SK-N-SH (cell line): ENCODE results near the gene SNCAIP. TPM values are rescaled to one million over a fixed set of nuclear protein-coding genes. Genes with fewer than 3 reads are reported as not detected.

Source experiments
- CTCF ChIA-PET: fragments of 300-600, 350-600 bp; formaldehyde crosslinking; extraction: SDS; loops from one replicate; lab custom pipeline; 2021; lab: Yijun Ruan, JAX
- POLR2A ChIA-PET: fragments of 350-600 bp; sonication (Branson Sonifier 250); formaldehyde crosslinking; extraction: SDS; loops from one replicate; lab custom pipeline; 2020; ENCODE audit warnings: antibody characterized with exemption, inconsistent platforms; lab: Yijun Ruan, JAX
- DNase-seq: peaks from one replicate; pipeline ENCODE4 v3.0.0; 2012
- H2AFZ ChIP-seq: fragments of 200-600 bp; sonication (generic); 2 replicates; pipeline ENCODE4 v1.8.1; 2016; ENCODE audit warnings: antibody characterized with exemption, mild to moderate bottlenecking, low read depth
- H3F3A ChIP-seq: fragments of 200-600 bp; sonication (generic); replicated peaks from 2 replicates; pipeline ENCODE3; 2016; ENCODE audit warnings: antibody characterized with exemption, mild to moderate bottlenecking; ENCODE audit not compliant: insufficient read depth
- H3K27ac ChIP-seq, 2 experiments: fragments of 200-500 bp in 1 of 2; fragments of 200-600 bp in 1 of 2; sonication (Bioruptor generic) in 1 of 2; sonication (generic), shearing (Covaris generic) in 1 of 2; 2 replicates each; pipeline versions ENCODE4 v1.5.1 to v1.6.1; 2014 to 2016; ENCODE audit warnings: low read depth in 2 of 2, inconsistent platforms in 1 of 2, low read length in 1 of 2, mild to moderate bottlenecking in 1 of 2, mixed read lengths in 1 of 2
- H3K27me3 ChIP-seq: fragments of 200-600 bp; sonication (generic), shearing (Covaris generic); 2 replicates; pipeline ENCODE4 v1.6.1; 2016; ENCODE audit warnings: mixed run types; ENCODE audit not compliant: insufficient read depth
- H3K36me3 ChIP-seq, 2 experiments: fragments of 200-500 bp in 1 of 2; fragments of 200-600 bp in 1 of 2; sonication (Bioruptor generic) in 1 of 2; sonication (generic) in 1 of 2; replicated peaks in 1 of 2; 2 replicates each; pipeline versions ENCODE3 to v1.5.1; 2014 to 2016; ENCODE audit warnings: low read length in 1 of 2, mild to moderate bottlenecking in 1 of 2; ENCODE audit not compliant: insufficient read depth in 2 of 2, control insufficient read depth in 1 of 2
- H3K4me1 ChIP-seq, 2 experiments: fragments of 200-500 bp in 1 of 2; fragments of 200-600 bp in 1 of 2; sonication (Bioruptor generic) in 1 of 2; sonication (generic), shearing (Covaris generic) in 1 of 2; 2 replicates each; pipeline versions ENCODE4 v1.5.1 to v1.6.1; 2014 to 2016; ENCODE audit warnings: low read depth in 1 of 2, low read length in 1 of 2, mixed run types in 1 of 2; ENCODE audit not compliant: insufficient read depth in 2 of 2, control insufficient read depth in 1 of 2
- H3K4me2 ChIP-seq: fragments of 200-600 bp; sonication (generic), shearing (Covaris generic); 2 replicates; pipeline ENCODE4 v1.6.1; 2017; ENCODE audit warnings: mixed run types
- H3K4me3 ChIP-seq, 2 experiments: fragments of 200-500 bp in 1 of 2; fragments of 200-600 bp in 1 of 2; sonication (Bioruptor generic) in 1 of 2; sonication (generic), shearing (Covaris generic) in 1 of 2; 2 replicates each; pipeline versions ENCODE4 v1.5.1 to v1.8.1; 2014 to 2016; ENCODE audit warnings: low read depth in 2 of 2, inconsistent platforms in 1 of 2, low read length in 1 of 2, mild to moderate bottlenecking in 1 of 2, mixed read lengths in 1 of 2, moderate library complexity in 1 of 2
- H3K79me2 ChIP-seq: fragments of 200-600 bp; sonication (generic); 2 replicates; pipeline ENCODE4 v1.8.1; 2017; ENCODE audit warnings: mild to moderate bottlenecking; ENCODE audit not compliant: insufficient read depth
- H3K9ac ChIP-seq: fragments of 200-600 bp; sonication (generic); 2 replicates; pipeline ENCODE4 v1.6.1; 2017; ENCODE audit warnings: mixed run types
- H3K9me2 ChIP-seq: fragments of 200-600 bp; sonication (generic); 2 replicates; pipeline ENCODE4 v1.6.1; 2017; ENCODE audit warnings: mixed run types
- H3K9me3 ChIP-seq: fragments of 200-600 bp; sonication (generic); 2 replicates; pipeline ENCODE4 v1.6.1; 2017; ENCODE audit warnings: mixed run types, mild to moderate bottlenecking, moderate library complexity
- H4K20me1 ChIP-seq: fragments of 200-600 bp; sonication (generic); 2 replicates; pipeline ENCODE4 v1.6.1; 2017; ENCODE audit warnings: mild to moderate bottlenecking, mixed run types; ENCODE audit not compliant: insufficient read depth
- ELF1 ChIP-seq: IDR thresholded peaks from 2 replicates; pipeline ENCODE4 v1.4.0; 2012
- EP300 ChIP-seq, 2 experiments: IDR thresholded peaks; 2 replicates each; pipeline versions ENCODE4 v1.4.0 to v1.6.1; 2012; ENCODE audit warnings: borderline replicate concordance in 1 of 2, low read depth in 1 of 2, low read length in 1 of 2
- GATA2 ChIP-seq: sonication (generic); formaldehyde crosslinking; IDR thresholded peaks from 2 replicates; pipeline ENCODE4 v1.5.0; 2020; ENCODE audit warnings: mild to moderate bottlenecking, missing genetic modification reagents
- NFIC ChIP-seq: IDR thresholded peaks from 2 replicates; pipeline ENCODE4 v1.4.0; 2012; ENCODE audit warnings: borderline replicate concordance
- POLR2AphosphoS5 ChIP-seq: IDR thresholded peaks from 2 replicates; pipeline ENCODE4 v1.6.1; 2012; ENCODE audit warnings: low read depth, low read length
- RAD21 ChIP-seq: IDR thresholded peaks from 2 replicates; pipeline ENCODE4 v1.6.1; 2012; ENCODE audit warnings: mild to moderate bottlenecking, low read length
- RXRA ChIP-seq: IDR thresholded peaks from 2 replicates; pipeline ENCODE4 v1.4.0; 2012; ENCODE audit warnings: low read depth, mild to moderate bottlenecking, borderline replicate concordance
- SIN3A ChIP-seq: IDR thresholded peaks from 2 replicates; pipeline ENCODE4 v1.6.1; 2012; ENCODE audit warnings: low read depth, mild to moderate bottlenecking, low read length, moderate library complexity, borderline replicate concordance
- SMC3 ChIP-seq: IDR thresholded peaks from 2 replicates; pipeline ENCODE4 v1.6.1; 2012; ENCODE audit warnings: low read depth, low read length, improper control_type of control experiment
- TAF1 ChIP-seq: IDR thresholded peaks from 2 replicates; pipeline ENCODE4 v1.6.1; 2012; ENCODE audit warnings: low read depth, mild to moderate bottlenecking, low read length, moderate library complexity, borderline replicate concordance
- YY1 ChIP-seq: IDR thresholded peaks from 2 replicates; pipeline ENCODE4 v1.4.0; 2012; ENCODE audit warnings: low read depth, mild to moderate bottlenecking
- WGBS: methylation state at CpG from one replicate; pipeline ENCODE4 v1.1.6; 2017; ENCODE audit warnings: low lambda C conversion rate; 5-methylcytosine and 5-hydroxymethylcytosine counted together
- polyA plus RNA-seq, 3 experiments: library from polyadenylated mRNA; depleted of rRNA; stranded (reverse); fragments of >200 nt; gene quantifications; 2 replicates each; pipeline ENCODE4 v1.2.3, GENCODE V29; 2012
- TF ChIP-seq, protein P1 (sequence below): fragments of 200-600 bp; sonication (generic); IDR thresholded peaks from 2 replicates; pipeline ENCODE4 v1.6.1; 2017; ENCODE audit warnings: antibody characterized with exemption, mild to moderate bottlenecking, moderate library complexity
- TF ChIP-seq, protein P2 (sequence below): IDR thresholded peaks from 2 replicates; pipeline ENCODE4 v1.4.0; 2012; ENCODE audit warnings: low read depth, borderline replicate concordance
- TF ChIP-seq, protein P3 (sequence below): fragments of 150-350 bp; IDR thresholded peaks from 2 replicates; pipeline ENCODE4 v1.6.1; 2016; ENCODE audit warnings: mild to moderate bottlenecking, low read depth, low read length
- TF ChIP-seq, protein P4 (sequence below): IDR thresholded peaks from 2 replicates; pipeline ENCODE4 v1.4.0; 2012; ENCODE audit warnings: low read depth
- TF ChIP-seq, protein P5 (sequence below): IDR thresholded peaks from 2 replicates; pipeline ENCODE4 v1.6.1; 2012; ENCODE audit warnings: mild to moderate bottlenecking, low read depth, low read length, moderate library complexity

Gene SNCAIP
- polyA plus RNA-seq, 1 of the 3 experiments (the other 2 are of a cell fraction): not detected

DNA sequence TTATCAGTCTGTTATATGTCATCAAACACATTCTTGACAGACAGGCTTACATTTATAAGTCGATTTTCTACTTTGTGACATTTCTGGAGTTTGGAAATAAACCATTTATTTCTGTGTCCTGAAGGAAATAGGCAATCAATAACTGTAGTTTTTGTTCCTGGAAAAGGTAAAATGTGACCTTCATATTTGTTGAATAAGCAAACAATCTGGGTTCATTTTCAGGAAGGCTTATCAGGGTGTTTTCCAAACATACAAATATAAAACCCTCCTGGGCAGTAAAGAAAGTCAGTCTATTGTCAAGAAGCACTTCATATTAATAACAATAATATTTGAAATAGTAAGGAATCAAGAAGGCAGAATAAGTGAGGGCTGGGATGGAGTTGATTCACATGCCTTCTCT, 195.0 kb downstream of the SNCAIP start:
- H3K4me2 ChIP-seq: no peak overlapping the region
- no peak for DNase-seq
- 0% methylated on average over 1 of the region's 1 CpG for whole genome bisulfite sequencing
- no peaks in the 10 kb centered on the region for H3K36me3 ChIP-seq
- no peaks in the 10 kb centered on the region for H4K20me1 ChIP-seq
- H3K9me3 ChIP-seq: no peaks in the 10 kb centered on the region
- CTCF ChIA-PET: interaction anchor here (1.9 to 18.1 kb wide), 2 partner anchors 9 to 312 kb away, joined by 10 to 226 read pairs; no protein-coding TSS in a partner anchor
- H3K9me2 ChIP-seq: no peaks in the 10 kb centered on the region
- H3F3A ChIP-seq: no peaks in the 10 kb centered on the region
- H3K9ac ChIP-seq: no peak overlapping the region
- POLR2A ChIA-PET: no interaction called here
- H3K4me1 ChIP-seq: no peaks in the 10 kb centered on the region; a peak in 2 of 4 replicates
- H3K79me2 ChIP-seq: no peaks in the 10 kb centered on the region
- no peak for TF ChIP-seq SIN3A
- TF ChIP-seq, protein P1, sequence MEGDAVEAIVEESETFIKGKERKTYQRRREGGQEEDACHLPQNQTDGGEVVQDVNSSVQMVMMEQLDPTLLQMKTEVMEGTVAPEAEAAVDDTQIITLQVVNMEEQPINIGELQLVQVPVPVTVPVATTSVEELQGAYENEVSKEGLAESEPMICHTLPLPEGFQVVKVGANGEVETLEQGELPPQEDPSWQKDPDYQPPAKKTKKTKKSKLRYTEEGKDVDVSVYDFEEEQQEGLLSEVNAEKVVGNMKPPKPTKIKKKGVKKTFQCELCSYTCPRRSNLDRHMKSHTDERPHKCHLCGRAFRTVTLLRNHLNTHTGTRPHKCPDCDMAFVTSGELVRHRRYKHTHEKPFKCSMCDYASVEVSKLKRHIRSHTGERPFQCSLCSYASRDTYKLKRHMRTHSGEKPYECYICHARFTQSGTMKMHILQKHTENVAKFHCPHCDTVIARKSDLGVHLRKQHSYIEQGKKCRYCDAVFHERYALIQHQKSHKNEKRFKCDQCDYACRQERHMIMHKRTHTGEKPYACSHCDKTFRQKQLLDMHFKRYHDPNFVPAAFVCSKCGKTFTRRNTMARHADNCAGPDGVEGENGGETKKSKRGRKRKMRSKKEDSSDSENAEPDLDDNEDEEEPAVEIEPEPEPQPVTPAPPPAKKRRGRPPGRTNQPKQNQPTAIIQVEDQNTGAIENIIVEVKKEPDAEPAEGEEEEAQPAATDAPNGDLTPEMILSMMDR: no peak
- TF ChIP-seq, protein P2, sequence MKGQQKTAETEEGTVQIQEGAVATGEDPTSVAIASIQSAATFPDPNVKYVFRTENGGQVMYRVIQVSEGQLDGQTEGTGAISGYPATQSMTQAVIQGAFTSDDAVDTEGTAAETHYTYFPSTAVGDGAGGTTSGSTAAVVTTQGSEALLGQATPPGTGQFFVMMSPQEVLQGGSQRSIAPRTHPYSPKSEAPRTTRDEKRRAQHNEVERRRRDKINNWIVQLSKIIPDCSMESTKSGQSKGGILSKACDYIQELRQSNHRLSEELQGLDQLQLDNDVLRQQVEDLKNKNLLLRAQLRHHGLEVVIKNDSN: no peak
- no peak for TF ChIP-seq RXRA
- no peak for TF ChIP-seq TAF1
- no peak for TF ChIP-seq EP300 (IDR thresholded peaks at IDR 0.05; ENCODE audit: borderline replicate concordance in 1 of 2, low read depth in 1 of 2, low read length in 1 of 2)
- TF ChIP-seq, protein P3, sequence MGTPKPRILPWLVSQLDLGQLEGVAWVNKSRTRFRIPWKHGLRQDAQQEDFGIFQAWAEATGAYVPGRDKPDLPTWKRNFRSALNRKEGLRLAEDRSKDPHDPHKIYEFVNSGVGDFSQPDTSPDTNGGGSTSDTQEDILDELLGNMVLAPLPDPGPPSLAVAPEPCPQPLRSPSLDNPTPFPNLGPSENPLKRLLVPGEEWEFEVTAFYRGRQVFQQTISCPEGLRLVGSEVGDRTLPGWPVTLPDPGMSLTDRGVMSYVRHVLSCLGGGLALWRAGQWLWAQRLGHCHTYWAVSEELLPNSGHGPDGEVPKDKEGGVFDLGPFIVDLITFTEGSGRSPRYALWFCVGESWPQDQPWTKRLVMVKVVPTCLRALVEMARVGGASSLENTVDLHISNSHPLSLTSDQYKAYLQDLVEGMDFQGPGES: no peak
- no peak for TF ChIP-seq ELF1
- no peak for TF ChIP-seq GATA2 (CRISPR knock-in tag)
- TF ChIP-seq, protein P4, sequence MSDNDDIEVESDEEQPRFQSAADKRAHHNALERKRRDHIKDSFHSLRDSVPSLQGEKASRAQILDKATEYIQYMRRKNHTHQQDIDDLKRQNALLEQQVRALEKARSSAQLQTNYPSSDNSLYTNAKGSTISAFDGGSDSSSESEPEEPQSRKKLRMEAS: no peak
- TF ChIP-seq RAD21: no peak
- TF ChIP-seq YY1: no peak
- TF ChIP-seq, protein P5, sequence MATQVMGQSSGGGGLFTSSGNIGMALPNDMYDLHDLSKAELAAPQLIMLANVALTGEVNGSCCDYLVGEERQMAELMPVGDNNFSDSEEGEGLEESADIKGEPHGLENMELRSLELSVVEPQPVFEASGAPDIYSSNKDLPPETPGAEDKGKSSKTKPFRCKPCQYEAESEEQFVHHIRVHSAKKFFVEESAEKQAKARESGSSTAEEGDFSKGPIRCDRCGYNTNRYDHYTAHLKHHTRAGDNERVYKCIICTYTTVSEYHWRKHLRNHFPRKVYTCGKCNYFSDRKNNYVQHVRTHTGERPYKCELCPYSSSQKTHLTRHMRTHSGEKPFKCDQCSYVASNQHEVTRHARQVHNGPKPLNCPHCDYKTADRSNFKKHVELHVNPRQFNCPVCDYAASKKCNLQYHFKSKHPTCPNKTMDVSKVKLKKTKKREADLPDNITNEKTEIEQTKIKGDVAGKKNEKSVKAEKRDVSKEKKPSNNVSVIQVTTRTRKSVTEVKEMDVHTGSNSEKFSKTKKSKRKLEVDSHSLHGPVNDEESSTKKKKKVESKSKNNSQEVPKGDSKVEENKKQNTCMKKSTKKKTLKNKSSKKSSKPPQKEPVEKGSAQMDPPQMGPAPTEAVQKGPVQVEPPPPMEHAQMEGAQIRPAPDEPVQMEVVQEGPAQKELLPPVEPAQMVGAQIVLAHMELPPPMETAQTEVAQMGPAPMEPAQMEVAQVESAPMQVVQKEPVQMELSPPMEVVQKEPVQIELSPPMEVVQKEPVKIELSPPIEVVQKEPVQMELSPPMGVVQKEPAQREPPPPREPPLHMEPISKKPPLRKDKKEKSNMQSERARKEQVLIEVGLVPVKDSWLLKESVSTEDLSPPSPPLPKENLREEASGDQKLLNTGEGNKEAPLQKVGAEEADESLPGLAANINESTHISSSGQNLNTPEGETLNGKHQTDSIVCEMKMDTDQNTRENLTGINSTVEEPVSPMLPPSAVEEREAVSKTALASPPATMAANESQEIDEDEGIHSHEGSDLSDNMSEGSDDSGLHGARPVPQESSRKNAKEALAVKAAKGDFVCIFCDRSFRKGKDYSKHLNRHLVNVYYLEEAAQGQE: no peak
- no peak for TF ChIP-seq NFIC
- TF ChIP-seq SMC3: no peak
- no peak for TF ChIP-seq POLR2AphosphoS5
- TF ChIP-seq, all 33 proteins: peak for 0
- Histone ChIP-seq H3K27ac (no peak overlapping the region), H3K27me3 (no peaks in the 10 kb centered on the region), H3K4me3 (no peak overlapping the region), H2AFZ (no peak overlapping the region)
